Keratinocyte (primary cell): ENCODE measurements around the gene TXNRD1. TPM values are rescaled to one million over a fixed set of nuclear protein-coding genes. Genes with fewer than 3 reads are reported as not detected.

ENCODE experiments used
- DNase-seq: peaks from one replicate; pipeline ENCODE4 v3.0.0-alpha.2; 2011; ENCODE audit warnings: low read depth, missing footprints, low spot score
- FAIRE-seq: peaks from 2 replicates; lab custom pipeline; 2011; peaks lifted over from hg19 to GRCh38; lab: Jason Lieb, UNC
- H2AFZ ChIP-seq: 2 replicates; pipeline ENCODE4 v1.6.0; 2012; ENCODE audit warnings: low read length, control low read depth, inconsistent platforms; ENCODE audit not compliant: control insufficient read depth
- H3K27ac ChIP-seq: 2 replicates; pipeline ENCODE4 v1.5.1; 2011; ENCODE audit warnings: low read length; ENCODE audit not compliant: control insufficient read depth, insufficient read depth
- H3K27me3 ChIP-seq: 3 replicates; pipeline ENCODE4 v1.6.0; 2011; ENCODE audit warnings: low read length; ENCODE audit not compliant: control insufficient read depth, insufficient read depth; ENCODE audit errors: extremely low read depth
- H3K36me3 ChIP-seq, 2 experiments: 2 replicates in 1 of 2; 3 replicates in 1 of 2; pipeline ENCODE4 v1.5.1; 2011; ENCODE audit warnings: low read length in 2 of 2, mild to moderate bottlenecking in 1 of 2; ENCODE audit not compliant: control insufficient read depth in 2 of 2, insufficient read depth in 2 of 2; ENCODE audit errors: extremely low read depth in 1 of 2
- H3K4me1 ChIP-seq: 3 replicates; pipeline ENCODE4 v1.5.1; 2011; ENCODE audit warnings: low read length; ENCODE audit not compliant: control insufficient read depth, insufficient read depth; ENCODE audit errors: extremely low read depth
- H3K4me2 ChIP-seq: 3 replicates; pipeline ENCODE4 v1.6.0; 2011; ENCODE audit warnings: low read depth, low read length; ENCODE audit not compliant: control insufficient read depth, insufficient read depth; ENCODE audit errors: extremely low read depth
- H3K4me3 ChIP-seq, 3 experiments: fragments of 200-600 bp in 1 of 3; sonication (generic) in 1 of 3; 2 replicates in 2 of 3; 3 replicates in 1 of 3; pipeline ENCODE4 v1.5.1; 2011 to 2016; ENCODE audit warnings: low read length in 3 of 3, mild to moderate bottlenecking in 3 of 3, control low read depth in 2 of 3, inconsistent platforms in 1 of 3, low read depth in 1 of 3, mixed read lengths in 1 of 3, mixed run types in 1 of 3, moderate library complexity in 1 of 3; ENCODE audit not compliant: control insufficient read depth in 2 of 3, insufficient read depth in 2 of 3; ENCODE audit errors: extremely low read depth in 1 of 3
- H3K79me2 ChIP-seq: 2 replicates; pipeline ENCODE4 v1.6.0; 2012; ENCODE audit warnings: low read length; ENCODE audit not compliant: control insufficient read depth, insufficient read depth
- H3K9ac ChIP-seq: 3 replicates; pipeline ENCODE4 v1.6.0; 2011; ENCODE audit warnings: low read length; ENCODE audit not compliant: control insufficient read depth, insufficient read depth; ENCODE audit errors: extremely low read depth
- H3K9me1 ChIP-seq: 3 replicates; pipeline ENCODE4 v1.6.0; 2011; ENCODE audit warnings: low read length; ENCODE audit not compliant: control insufficient read depth, insufficient read depth; ENCODE audit errors: extremely low read depth
- H3K9me3 ChIP-seq: 2 replicates; pipeline ENCODE4 v1.5.1; 2012; ENCODE audit warnings: low read depth, low read length; ENCODE audit not compliant: control insufficient read depth
- H4K20me1 ChIP-seq: 3 replicates; pipeline ENCODE4 v1.6.0; 2011; ENCODE audit warnings: low read length; ENCODE audit not compliant: control insufficient read depth, insufficient read depth; ENCODE audit errors: extremely low read depth
- EZH2 ChIP-seq: IDR thresholded peaks from one replicate; pipeline ENCODE4 v1.6.1; 2012; ENCODE audit warnings: inconsistent platforms, mild to moderate bottlenecking, low read length, moderate library complexity
- dilution Hi-C: fragments of 300-500 bp; cut with MboI; formaldehyde crosslinking; loops from one replicate; pipeline ENCODE4 v1.7.0; 2020; ENCODE audit warnings: low sequenced_read_pairs; ENCODE audit not compliant: extremely low pct_ligation_motif_present
- polyA plus RNA-seq, 5 experiments: library from polyadenylated mRNA; depleted of rRNA in 3 of 5; stranded (reverse) in 3 of 5; stranded (forward) in 1 of 5; unstranded in 1 of 5; fragments of >200 nt; gene quantifications; 1 replicate in 1 of 5; 2 replicates in 3 of 5; 3 replicates in 1 of 5; pipeline versions ENCODE4 v1.2.1 to v1.2.3, GENCODE V29; 2011 to 2012; ENCODE audit warnings: missing spikeins in 2 of 5, low read depth in 1 of 5, low replicate concordance in 1 of 5
- TF ChIP-seq, protein P1 (sequence below), 3 experiments: IDR thresholded peaks in 1 of 3; conservative IDR thresholded peaks in 1 of 3; optimal IDR thresholded peaks in 1 of 3; 2 replicates in 2 of 3; 3 replicates in 1 of 3; pipeline versions ENCODE3 to v1.5.1; 2011; ENCODE audit warnings: low read length in 3 of 3, mild to moderate bottlenecking in 3 of 3, moderate library complexity in 2 of 3, control low read depth in 1 of 3, inconsistent platforms in 1 of 3; ENCODE audit not compliant: insufficient read depth in 2 of 3; ENCODE audit errors: extremely low read depth in 1 of 3

The TXNRD1 gene
- polyA plus RNA-seq, 1 donor (not counting 4 experiments of a cell fraction or from before 2014, with no cell fraction given) = 88.9 TPM

DNA sequence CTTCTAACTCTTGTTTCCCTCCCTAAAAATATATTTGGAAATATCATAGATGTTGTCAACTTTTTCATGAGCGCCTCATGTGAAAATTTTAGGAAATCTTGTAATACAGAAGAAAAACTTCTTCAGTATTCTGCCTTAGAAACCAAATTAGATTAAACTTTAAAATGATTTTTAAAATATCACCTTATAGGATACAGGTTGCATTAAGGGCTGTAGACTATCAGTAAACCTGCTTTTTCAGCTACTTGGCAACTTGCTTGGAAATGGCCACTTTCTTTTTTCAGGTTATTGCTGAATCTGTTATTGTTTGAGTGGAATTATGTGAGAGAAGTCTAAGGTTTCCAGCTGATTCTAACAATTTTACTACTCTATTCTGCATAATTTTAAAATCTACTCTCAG, 97.1 kb downstream of the TXNRD1 start:
- Histone ChIP-seq H3K27ac (no peak overlapping the region), H3K27me3 (no peaks in the 10 kb centered on the region), H3K4me2 (no peak overlapping the region), H2AFZ (no peak overlapping the region), H3K9ac (no peak overlapping the region), H3K36me3 (peaks cover 21 to 57% of the 10 kb centered on the region in 2 experiments), H3K4me3 (no peak overlapping the region), H3K79me2 (peaks cover 76% of the 10 kb centered on the region), H3K9me3 (no peaks in the 10 kb centered on the region), H3K4me1 (no peaks in the 10 kb centered on the region), H3K9me1 (no peaks in the 10 kb centered on the region), H4K20me1 (peaks cover 12% of the 10 kb centered on the region)
- DNase-seq (no peak), FAIRE-seq (no peak)
- TF ChIP-seq EZH2 = no peak
- TF ChIP-seq, protein P1, sequence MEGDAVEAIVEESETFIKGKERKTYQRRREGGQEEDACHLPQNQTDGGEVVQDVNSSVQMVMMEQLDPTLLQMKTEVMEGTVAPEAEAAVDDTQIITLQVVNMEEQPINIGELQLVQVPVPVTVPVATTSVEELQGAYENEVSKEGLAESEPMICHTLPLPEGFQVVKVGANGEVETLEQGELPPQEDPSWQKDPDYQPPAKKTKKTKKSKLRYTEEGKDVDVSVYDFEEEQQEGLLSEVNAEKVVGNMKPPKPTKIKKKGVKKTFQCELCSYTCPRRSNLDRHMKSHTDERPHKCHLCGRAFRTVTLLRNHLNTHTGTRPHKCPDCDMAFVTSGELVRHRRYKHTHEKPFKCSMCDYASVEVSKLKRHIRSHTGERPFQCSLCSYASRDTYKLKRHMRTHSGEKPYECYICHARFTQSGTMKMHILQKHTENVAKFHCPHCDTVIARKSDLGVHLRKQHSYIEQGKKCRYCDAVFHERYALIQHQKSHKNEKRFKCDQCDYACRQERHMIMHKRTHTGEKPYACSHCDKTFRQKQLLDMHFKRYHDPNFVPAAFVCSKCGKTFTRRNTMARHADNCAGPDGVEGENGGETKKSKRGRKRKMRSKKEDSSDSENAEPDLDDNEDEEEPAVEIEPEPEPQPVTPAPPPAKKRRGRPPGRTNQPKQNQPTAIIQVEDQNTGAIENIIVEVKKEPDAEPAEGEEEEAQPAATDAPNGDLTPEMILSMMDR (optimal IDR thresholded peaks at IDR 0.05 in 1 of 3, IDR thresholded peaks at IDR 0.05 in 1 of 3, conservative IDR thresholded peaks at IDR 0.05 in 1 of 3; ENCODE audit: extremely low read depth in 1 of 3, insufficient read depth in 2 of 3, low read length in 3 of 3) = no peak
- dilution Hi-C loops = loop anchor here (25.0 kb wide), 1 partner anchor 100 kb away; the partner anchor contains the start of gene TXNRD1

DNA sequence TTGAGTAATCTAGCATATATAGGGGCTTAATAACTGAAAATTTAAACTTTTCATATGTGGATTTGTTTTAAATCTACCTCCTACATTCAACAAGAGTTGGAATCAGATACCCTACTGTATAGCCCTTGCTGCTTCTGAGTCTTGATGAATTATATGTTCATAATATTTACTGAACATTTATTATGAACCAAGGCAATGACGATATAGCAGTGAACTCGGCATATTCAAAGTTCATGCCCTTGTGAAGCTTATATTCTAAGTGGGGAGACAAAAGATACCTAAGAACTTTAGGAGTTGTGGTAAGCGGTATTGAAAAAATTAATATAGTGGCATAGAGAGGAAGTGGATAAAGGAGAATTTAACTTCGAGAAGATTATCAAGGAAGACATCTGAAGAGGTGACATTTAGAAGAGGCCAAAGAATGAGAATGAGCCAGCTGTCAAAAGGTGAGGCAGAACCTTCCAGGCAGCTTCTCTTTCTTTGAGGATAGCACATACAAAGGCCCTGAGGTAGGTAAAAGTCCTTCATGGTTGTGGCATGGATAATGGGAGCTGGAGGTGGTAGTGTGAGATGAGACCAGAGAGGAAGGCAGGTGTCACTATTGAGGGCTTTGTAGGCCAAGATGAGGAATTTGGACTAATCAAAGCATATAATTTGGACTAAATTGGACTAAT, 98.1 kb downstream of the TXNRD1 start:
- no peak for DNase-seq
- Histone ChIP-seq H4K20me1 (peaks cover 12% of the 10 kb centered on the region), H3K36me3 (peaks cover 21 to 58% of the 10 kb centered on the region in 2 experiments), H3K9me3 (no peaks in the 10 kb centered on the region), H3K9me1 (no peaks in the 10 kb centered on the region), H3K9ac (no peak overlapping the region), H3K4me1 (no peaks in the 10 kb centered on the region), H2AFZ (no peak overlapping the region), H3K4me3 (no peak overlapping the region), H3K27ac (no peak overlapping the region), H3K27me3 (no peaks in the 10 kb centered on the region), H3K4me2 (no peak overlapping the region), H3K79me2 (peaks cover 70% of the 10 kb centered on the region)
- no peak for TF ChIP-seq EZH2
- TF ChIP-seq, protein P1 (optimal IDR thresholded peaks at IDR 0.05 in 1 of 3, IDR thresholded peaks at IDR 0.05 in 1 of 3, conservative IDR thresholded peaks at IDR 0.05 in 1 of 3; ENCODE audit: extremely low read depth in 1 of 3, insufficient read depth in 2 of 3, low read length in 3 of 3) = no peak
- FAIRE-seq = no peak
- dilution Hi-C loops = loop anchor here (25.0 kb wide), 1 partner anchor 101 kb away; the partner anchor contains the start of gene TXNRD1
